GM21390 (cell line): ENCODE measurements around the gene PLAU.
A peak's percentile ranks its signal among the peaks of the same experiment; 100 is the strongest.
"Not testable (repeated sequence)": the region's sequence is repeated elsewhere in the genome, so short reads cannot be mapped to it uniquely, and the experiment has no call there.

Source experiments
- ATAC-seq: cut with Tn5 transposase; IDR thresholded peaks from one replicate; pipeline ENCODE4 v1.9.1; 2021; ENCODE audit not compliant: unreplicated experiment

The PLAU gene

DNA sequence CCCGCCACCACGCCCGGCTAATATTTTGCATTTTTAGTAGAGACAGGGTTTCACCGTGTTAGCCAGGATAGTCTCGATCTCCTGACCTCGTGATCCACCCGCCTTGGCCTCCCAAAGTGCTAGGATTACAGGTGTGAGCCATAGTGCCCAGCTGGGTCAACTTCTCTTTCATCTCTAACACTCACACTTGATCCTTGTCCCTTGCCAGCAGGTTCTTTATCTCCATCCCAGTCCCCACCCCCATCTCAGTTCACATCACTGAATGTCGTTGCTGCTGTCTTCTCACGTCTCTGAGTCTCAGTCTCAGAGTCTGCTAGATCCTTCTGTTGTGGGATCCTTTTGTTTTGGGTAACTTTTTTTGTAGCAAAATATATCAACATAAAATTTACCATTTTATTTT is 15.6 kb upstream of the PLAU start:
- ATAC-seq, result not testable (repeated sequence)

DNA sequence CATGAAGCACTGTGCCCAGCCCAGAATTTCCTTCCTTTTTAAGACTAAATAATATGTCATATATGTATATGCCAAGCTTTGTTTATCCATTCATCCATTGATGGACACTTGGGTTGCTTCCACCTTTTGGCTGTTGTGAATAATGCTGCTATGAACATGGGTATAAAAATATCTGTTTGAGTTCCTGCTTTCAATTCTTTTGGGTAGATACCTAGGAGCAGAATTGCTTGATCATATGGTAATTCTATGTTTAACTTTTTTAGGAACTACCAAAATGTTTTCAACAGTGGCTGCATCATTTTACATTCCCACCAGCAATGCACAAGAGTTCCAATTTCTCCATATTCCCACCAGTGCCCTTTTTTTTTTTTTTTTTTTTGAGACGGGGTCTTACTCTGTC is 13.2 kb upstream of the PLAU start:
- no peak for ATAC-seq

GRCh38 chr10:73898730-73899410 is 12.1 kb upstream of the PLAU start:
- ATAC-seq, result no peak

DNA sequence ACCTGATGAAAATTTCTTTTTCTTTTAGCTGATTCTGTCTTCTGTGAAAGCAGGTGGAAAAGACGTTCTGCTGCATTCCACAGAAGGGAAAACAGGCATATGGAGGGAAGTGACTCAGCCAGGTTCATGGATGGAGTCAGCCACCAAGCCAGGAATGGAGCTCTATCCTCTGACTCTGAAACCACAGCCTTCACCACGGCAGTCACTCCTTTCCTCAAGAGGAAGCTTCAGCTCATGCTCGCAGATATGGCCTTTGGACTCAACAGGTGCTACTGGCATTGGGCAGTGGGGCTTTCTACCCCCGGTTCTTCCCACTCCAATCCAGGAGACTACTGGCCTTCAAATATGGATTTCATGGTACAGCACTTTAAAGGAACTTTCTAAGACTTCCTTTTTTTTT is 11.5 kb upstream of the PLAU start:
- no peak for ATAC-seq

DNA sequence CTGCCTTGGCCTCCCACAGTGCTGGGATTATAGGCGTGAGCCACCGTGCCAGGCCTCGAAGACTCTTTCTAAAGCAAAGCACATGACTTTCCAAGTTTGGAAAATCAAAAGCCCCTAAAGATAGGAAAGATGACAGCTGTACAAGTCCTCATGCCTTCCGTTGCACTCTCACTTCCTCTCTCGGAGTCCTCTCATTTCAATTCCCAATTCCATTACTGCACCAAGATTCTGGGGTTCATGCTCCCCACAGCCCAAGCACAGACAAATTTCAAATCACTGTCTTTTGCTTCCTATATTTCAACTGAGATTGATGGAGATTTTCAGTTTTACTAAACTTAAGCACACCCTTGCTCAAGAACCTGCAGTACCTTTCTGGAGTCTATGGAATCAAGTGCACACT is 10.9 kb upstream of the PLAU start:
- ATAC-seq, result no peak

DNA sequence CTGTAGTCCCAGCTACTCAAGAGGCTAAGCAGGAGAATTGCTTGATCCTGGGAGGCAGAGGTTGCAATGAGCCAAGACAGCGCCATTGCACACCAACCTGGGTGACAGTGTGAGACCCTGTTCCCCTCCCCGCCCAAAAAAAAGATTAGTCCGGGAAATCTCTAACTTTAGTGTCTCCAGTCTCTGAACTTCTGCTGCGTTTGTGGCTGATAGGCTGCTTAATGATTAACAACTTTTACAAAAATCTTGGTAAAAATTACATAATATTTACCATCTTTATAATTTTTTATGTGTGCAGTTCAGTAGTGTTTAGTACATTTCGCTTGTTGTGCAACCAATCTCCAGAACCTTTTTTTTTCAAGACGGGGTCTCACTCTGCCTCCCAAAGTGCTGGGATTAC is 9.7 kb upstream of the PLAU start:
- ATAC-seq, result no peak

- ATAC-seq, result no peak
Observed at GRCh38 chr10:73902351-73902750, 8.6 kb upstream of the PLAU start.

DNA sequence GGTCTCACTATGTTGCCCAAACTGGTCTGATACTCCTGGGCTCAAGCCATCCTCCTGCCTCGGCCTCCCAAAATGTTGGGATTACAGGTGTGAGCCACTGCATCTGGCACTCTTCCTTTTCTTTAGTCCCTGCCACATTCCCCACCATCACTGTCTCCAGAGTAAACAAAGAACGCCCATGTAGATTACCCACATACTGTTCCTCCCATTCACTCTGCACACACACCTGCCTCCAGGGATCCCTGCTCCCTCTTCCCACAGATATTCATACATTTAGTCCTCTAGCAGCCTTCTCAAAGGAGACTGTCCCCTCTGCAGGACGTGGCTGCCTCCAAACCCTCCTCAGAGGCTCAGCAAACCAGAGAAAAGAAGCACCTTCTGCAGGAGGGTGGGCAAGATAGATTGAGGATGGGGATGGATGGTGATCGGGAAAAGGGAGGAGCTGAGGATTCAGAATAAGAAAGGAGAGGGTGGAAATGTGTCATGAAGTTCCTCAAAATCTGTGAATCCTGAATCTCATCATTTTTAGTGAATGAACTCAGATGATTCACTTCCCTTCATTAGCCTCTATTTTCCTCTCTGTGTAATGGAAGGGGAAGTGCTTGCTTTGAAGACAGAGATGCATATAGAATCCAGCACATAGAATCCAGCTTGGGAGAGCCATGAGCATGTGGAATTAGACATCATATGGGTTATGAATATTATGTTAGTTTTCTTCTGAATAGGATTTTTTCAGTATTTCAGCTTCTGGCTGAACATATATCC is 5.5 kb upstream of the PLAU start:
- no peak for ATAC-seq

GRCh38 chr10:73906524-73907447 is 4.1 kb upstream of the PLAU start:
- no peak for ATAC-seq

GRCh38 chr10:73907841-73908517 is 3.0 kb upstream of the PLAU start:
- ATAC-seq, result no peak

DNA sequence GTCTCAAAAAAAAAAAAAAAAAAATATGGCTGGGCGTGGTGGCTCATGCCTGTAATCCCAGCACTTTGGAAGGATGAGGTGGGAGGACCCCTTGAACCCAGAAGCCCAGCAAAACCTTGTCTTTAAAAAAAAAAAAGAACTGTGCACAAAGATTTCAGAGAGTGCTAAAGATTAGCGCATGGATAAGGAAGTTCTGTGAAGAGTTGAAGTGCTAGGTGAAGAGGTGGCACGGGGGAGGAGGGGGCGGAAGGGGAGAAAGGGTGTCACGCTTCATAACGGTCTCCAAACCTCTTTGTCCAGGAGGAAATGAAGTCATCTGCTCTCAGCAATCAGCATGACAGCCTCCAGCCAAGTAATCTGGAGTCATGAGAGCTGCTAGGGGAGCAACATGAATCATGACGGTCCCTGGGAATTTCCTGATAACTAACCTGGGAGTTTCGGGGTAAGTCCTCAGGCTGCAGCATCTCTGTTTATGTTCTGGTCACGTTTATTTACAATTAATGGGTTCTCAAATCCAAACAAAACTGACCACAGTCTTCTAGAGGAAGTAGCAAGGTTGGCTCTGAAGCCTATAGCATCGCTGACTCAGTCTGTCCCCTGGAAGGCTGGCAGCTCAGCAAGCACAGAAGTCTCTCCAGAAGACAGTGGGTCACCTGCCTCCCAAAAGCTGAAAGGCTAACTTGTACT is 1.9 kb upstream of the PLAU start:
- ATAC-seq, result peak; percentile 41

DNA sequence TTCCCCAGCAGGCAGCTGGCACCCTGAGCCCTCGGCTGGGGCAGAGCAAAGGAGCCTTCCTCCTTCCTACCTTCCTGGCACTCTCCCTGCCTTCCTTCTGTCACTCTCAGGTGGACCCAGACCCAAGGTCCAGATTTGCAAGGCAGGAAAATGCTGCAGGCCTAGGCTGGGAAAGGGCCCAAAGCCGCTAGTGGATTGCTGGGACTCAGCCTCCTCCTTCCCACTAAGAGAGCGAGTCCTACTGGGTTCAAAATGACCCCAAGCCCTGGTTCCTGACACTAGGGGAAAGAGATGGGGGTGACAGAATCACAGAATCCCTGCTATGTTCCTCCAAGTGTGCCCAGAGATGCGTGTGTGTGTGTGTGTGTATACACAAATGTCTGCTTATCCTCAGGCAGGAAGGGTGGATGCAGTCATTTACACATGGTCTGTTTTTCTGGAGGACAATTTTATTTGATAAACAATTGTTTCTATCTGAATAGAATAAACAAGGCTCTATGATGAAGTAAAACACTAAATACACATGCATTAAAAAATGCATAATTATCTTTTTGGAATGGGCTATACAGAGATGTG is 1.3 kb upstream of the PLAU start:
- ATAC-seq, result no peak

DNA sequence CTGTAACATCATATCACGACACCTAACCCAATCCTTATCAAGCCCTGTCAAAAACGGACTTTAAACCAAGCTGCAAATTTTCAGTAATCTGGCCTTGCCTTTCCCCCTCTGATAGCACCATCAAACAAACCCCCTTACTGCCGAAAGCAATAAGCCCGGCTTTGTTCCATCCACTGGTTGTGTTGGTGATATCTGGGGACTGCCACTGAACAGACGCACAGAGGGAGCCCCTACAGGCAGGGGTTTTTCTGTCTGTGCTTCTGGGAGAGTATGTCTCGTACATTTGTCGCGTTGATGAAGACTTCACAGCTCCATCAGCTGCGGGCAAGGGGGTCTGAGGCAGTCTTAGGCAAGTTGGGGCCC is 550 bp upstream of the PLAU start:
- no peak for ATAC-seq

DNA sequence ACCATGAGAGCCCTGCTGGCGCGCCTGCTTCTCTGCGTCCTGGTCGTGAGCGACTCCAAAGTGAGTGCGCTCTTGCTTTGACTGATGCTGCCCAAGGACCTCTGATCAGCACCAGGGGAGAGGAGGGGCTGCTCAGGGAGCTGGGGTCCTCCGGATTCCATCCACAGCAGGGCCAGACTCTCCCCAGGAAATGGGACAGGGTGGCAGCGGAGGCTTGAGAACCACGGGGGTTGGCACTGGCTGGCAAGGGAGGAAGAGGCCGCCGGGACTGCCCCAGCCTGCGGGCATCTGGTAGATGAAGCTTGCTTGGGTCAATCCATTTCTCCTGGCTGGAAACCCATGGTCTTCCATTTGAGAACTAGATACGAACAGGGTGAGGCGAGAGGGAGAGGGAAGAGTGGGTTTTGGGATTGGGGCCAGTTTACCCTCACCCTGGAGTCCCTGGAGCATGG is 647 bp downstream of the PLAU start:
- ATAC-seq, result no peak

DNA sequence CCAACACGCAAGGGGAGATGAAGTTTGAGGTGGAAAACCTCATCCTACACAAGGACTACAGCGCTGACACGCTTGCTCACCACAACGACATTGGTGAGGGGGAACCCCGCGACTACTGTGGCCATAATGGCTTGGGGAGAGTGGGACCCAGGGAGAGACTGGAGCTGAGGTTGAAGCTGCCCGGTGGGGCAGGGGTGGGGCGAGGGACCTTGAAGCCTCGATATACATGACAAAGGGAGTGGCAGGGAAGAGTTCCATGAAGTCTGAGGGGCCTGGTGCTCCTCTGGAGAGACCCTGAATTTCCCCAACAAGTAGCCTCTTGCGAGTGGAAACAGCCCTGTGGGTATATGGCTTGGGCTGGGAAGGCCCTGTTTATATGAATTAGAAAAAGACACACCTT is 3.1 kb downstream of the PLAU start:
- ATAC-seq, result no peak

- ATAC-seq, result no peak
Observed at GRCh38 chr10:73915206-73915851, 4.4 kb downstream of the PLAU start.

- ATAC-seq, result no peak
Observed at GRCh38 chr10:73916761-73917470, 6.0 kb downstream of the PLAU start.

DNA sequence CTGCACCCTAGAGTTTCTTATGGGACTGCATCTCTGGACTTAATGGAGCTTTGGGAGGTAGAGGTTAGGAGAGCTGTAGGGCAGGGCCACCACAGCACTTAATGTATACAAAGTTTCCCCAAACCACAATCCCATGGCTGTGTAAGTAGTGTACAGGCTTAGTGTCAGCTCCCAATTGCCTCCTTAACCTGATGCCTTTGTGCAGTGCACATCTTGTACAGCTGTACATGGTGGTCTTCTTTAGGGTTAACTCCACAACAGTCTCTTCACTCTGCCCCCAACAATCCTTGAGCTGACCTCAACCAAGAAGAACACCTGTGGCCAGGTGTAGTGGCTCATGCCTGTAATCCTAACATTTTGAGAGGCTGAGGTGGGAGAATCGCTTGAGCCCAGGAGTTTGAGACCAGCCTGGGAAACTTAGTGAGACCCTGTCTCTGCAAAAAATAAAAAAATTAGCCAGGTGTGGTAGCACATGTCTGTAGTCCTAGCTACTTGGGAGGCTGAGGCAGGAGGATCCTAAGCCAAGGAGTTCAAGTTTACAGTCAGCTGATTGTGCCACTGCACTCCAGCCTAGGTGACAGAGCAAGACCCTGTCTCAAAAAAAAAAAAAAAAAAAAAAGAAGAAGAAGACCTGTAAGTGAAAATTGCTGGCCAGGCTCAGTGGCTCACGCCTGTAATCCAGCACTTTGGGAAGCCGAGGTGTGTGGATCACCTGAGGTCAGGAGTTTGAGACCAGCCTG is 6.8 kb downstream of the PLAU start:
- no peak for ATAC-seq
